GM18951 (cell line): ENCODE data around the gene DNAJC19.

Experiments
- POLR2A ChIP-seq: IDR thresholded peaks from 4 replicates; pipeline ENCODE4 v1.6.1; 2011; ENCODE audit warnings: mild to moderate bottlenecking; ENCODE audit not compliant: insufficient read length, insufficient read depth; ENCODE audit errors: extremely low read depth
- in situ Hi-C: fragments of 300-500 bp; cut with MboI; formaldehyde crosslinking; loops from one replicate; pipeline ENCODE4 v1.12.0; 2022; ENCODE audit warnings: low sequenced_read_pairs, mixed read lengths, inconsistent platforms; ENCODE audit not compliant: unreplicated experiment

DNAJC19 gene

DNA sequence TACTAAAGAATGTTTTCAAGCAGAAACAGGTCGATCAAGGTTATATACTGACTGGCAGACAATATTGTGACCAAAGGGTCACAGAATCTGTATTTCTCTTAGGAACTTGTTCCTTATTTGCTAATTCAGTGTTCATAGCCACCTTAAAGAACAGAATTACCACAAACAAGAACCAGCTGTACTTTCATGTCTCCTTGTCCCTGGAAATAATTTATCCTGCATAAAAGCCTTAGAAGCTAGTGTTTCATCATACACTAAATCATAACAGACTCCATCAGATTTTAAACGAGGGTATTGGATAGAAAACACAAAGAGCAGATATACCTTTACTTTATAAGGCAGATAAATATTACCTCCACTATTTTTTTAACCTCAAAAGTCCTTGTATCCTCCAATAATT lies 6.4 kb downstream of the DNAJC19 start:
- in situ Hi-C loops: no loop called here
- TF ChIP-seq POLR2A: no peak

DNA sequence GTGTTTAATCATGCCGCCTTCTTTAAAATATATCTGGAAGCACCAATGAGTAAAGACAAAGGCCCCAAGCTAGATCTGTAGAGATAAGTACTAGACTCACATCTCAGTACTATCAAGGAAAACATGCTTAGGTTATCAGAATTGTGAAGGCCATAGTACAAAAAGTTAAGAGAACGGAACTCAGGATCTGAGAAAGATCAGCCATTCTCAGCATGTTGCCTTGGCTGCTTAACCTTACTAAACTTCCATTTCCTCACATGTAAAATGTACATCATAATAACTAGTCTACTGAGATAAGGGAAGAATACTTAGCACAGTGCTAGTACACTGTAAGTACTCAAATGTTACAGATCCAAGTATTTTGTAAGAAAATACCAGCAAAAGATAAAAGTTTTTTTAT lies 7.6 kb downstream of the DNAJC19 start:
- in situ Hi-C loops: no loop called here
- no peak for TF ChIP-seq POLR2A

DNA sequence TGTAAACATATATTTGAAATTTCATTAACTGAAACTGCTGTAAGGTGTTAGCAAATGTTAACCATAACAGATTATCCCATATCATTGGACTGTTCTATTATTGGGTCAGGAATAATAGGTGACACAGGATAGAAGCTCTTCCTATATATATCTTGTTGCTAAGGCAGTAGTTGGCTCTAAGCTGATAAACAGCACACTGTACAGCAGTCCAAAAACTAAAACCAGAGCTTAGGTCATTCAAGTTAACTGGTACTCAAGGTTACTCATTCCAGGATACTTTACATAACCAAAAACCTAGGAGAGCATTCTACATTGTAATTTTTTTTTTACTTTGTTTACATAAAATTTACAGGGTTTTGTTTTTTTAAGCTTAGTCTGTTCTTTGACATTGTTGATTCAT lies 8.9 kb downstream of the DNAJC19 start:
- in situ Hi-C loops: no loop called here
- TF ChIP-seq POLR2A: no peak

DNA sequence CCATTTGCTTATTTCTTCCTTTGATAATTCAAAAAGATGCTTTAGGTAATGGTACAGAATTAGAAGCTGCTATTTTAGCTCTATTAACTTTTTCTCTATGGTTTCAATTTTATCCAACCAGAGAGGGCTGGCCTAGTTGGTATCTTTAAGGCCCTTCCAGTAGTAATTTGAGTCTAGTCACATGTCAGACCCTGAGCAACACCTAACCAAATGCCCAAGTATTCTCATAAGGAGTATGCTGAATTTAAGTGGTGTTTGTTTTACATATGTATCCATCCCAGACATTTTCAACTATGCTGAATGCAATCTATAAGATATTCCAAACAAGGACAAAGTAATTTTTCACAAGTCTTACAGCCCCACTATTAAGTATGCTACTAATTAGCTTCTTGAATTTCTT lies 9.6 kb downstream of the DNAJC19 start:
- TF ChIP-seq POLR2A: no peak
- in situ Hi-C loops: no loop called here

DNA sequence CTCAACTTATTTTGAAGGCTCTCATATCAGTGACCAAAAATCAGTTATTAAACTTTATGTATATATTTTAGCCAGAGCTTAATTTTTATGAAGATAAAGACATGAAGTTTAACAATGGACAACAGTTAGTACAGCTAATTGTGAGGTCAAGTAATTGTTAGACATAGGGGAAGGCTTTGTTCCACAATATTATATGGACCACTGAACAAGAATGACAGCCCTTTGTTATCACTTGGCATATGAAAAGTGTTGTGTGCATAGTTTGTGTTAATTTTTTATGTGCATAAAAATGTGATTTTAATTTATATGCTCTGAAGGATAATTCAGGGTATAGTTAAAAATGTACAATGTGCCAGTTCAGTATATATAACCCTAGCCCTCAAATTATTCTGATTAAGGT lies 12.0 kb downstream of the DNAJC19 start:
- in situ Hi-C loops: no loop called here
- TF ChIP-seq POLR2A: no peak

DNA sequence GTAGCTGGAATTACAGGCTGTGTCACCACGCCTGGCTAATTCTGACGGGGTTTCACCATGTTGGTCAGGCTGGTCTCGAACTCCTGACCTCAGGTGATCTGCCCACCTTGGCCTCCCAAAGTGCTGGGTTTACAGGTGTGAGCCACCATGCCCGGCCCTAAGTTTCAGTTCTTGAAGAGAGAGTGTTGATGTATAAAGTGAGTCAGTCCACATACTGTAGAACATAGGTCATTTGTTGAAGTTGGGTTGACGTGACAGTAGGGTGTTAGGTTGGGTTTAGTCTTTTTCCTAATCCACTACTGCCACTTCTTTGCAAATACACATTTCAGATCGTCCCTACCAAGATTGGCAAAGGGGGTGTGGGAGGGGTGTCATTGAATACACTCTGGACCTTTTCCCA lies 15.2 kb downstream of the DNAJC19 start:
- in situ Hi-C loops: no loop called here
- TF ChIP-seq POLR2A: no peak

DNA sequence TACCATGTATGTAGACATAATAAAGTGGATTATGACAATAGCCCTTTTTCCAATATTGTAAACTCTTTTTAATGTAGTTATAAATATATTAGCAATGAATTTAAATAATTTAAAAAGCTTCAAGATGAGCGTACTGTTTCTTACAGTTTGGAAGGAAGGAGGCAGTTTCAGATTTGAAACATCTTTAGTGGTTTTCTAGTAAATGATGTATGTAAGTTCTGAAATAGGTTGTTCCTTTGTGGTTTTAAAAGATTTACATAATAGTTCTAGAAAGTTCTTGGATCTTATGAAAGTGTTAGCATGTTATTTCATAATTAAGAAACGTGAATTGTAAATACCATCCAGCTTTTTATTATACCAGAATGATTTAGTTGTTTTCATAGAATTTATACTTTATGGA lies 16.0 kb downstream of the DNAJC19 start:
- in situ Hi-C loops: no loop called here
- TF ChIP-seq POLR2A: no peak

DNA sequence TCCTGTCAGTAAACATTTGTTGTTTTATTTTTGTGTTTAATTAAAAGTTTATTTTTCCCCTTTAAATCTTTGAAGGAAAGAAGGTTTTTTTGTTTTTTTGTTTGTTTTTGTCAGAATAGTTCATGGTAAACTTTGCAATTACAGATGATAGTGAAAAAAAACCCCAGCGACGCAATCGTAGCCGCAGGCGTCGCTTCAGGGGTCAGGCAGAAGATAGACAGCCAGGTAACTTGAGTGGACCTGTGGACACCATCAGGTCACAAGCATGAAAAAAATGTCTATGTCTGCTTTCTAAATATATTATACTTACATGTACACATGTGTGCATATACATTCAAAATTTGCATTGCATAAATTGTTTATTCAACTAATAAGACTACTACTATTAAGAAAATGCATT lies 18.6 kb downstream of the DNAJC19 start:
- in situ Hi-C loops: no loop called here
- no peak for TF ChIP-seq POLR2A

DNA sequence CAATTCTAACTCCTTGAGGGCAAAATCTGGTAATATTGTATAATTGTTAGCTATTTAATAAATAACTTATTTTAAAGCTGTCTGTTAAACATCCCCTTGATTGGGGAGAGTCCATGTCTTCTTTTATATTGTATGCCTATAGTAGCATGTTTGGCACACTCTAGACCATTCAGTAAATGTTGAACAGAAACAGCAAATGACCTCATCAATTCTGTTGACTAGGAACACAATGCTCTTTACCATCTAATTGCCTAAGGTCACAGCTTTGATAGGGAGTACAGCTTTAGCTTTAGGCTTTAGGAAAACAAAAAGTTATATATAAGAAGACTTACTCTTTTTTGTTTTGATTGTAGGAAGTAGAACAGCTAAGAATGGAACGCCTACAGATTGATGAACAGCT lies 27.0 kb downstream of the DNAJC19 start:
- in situ Hi-C loops: no loop called here
- TF ChIP-seq POLR2A: no peak

DNA sequence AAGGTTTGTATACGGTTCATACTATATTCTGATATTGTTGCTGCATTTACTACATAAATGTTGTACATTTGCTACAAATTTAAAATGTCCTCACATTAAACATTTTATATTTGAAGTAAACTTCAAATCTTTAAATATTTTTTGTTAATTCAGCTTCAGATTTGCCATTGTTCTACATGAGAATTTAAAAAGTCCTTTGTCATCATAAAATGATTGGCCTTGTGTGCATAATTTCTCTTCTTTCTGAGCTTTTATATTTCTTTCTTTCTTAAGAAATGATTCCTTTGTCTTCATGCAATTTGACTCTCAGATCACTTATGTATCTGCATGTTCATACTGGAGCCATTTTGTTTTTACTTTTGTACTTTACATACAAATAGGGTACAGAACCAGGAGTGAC lies 28.0 kb downstream of the DNAJC19 start:
- in situ Hi-C loops: no loop called here
- TF ChIP-seq POLR2A: no peak

DNA sequence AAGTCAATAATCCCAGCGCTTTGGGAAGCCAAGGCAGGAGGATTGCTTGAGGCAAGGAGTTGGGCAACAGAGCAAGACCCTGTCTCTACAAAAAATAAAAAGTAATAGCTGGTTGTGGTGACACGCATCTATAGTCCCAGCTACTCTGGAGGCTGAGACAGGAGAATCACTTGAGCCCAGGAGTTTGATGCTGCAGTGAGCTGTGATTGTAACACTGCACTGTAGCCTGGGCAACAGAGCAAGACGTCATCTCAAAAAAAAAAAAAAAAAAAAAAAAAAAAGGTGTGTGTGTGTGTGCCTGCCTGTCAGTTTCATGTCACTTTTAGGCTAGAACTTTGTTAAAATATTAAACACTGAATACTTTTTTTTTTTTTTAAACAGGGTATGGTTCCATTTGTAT lies 28.4 kb downstream of the DNAJC19 start:
- in situ Hi-C loops: no loop called here
- TF ChIP-seq POLR2A: no peak

DNA sequence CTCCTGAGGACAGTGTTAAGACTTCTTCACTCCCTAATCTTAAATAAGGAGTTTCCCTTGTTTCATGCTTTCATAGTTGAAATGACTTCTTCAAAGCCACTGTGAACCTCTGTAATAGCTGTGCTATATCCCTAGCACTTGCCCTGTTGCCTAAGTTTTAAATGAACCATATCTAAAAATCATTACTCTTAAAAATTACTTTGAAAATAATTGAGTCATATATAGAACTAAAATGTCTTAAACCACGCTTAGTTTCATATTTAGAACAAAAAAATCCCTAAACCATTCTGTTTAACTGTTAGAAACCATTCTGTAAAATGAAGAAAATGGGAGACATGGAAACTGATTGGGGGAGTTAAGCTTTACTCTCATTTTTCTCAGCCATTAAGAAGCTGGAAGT lies 29.8 kb downstream of the DNAJC19 start:
- TF ChIP-seq POLR2A: no peak
- in situ Hi-C loops: no loop called here

DNA sequence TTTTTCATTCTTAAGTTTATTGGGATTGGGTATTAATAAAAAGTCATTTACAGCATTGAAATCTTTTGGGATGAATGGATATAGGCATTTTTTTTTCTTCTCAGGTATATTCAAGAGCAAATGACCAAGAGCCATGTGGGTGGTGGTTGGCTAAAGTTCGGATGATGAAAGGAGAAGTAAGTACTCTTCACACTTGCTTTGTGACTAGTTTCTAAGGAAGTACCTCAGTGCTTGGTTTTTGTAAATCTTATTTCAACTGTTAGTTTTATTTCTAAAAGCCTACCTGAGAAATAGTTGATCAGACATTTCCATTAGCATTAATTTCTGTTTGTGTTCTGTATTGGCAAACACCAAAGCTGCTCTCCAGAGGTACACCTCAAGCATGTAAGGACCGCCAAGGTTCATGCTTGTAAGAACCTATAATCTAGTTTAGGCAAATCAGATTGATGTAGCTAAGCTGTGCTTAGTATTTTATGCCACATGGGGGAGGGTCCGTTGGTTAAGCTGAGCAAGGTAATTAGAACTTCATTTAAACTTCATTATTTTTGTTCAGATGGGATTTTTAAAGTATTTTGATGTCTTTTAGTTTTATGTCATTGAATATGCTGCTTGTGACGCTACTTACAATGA lies 41.7 kb downstream of the DNAJC19 start:
- in situ Hi-C loops: no loop called here
- TF ChIP-seq POLR2A: no peak

DNA sequence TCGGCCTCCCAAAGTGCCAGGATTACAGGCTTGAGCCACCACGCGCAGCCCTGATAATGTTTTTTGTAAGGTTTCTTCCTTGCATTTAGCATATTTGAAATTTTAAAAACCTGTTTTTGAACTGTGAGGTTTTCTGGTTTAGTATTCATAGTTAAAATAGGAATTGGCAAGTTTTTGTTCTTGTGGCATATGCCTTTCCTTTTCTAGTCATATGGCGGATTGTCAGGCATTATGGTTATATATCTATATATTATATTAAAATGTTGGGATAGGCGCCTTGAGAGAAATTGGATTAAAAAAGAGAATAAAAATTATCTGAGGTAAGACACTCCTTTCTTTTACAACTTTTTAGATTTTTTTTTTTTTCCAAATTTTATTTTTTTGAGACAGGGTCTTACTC lies 48.7 kb downstream of the DNAJC19 start:
- in situ Hi-C loops: no loop called here
- TF ChIP-seq POLR2A: no peak

DNA sequence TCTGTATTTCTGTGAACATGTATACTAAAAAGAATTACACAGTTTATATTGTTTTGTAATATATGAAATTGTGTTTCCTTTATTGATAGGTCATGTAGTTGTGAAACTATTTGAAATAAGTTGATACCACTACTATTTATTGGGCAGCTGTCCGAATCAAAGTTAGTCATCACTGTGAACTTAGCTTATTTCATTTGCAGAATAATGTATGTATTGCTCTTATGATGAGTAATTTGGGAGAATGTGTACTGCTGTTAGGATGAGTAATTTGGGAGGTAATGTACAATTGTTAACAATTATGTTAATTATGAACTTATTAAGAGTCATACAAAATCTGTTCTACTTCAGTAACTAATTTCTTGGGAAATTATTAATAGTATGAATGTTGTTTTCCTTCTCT lies 54.9 kb downstream of the DNAJC19 start:
- in situ Hi-C loops: no loop called here

More for the DNA sequence above, 54.9 kb downstream of the DNAJC19 start:
- TF ChIP-seq POLR2A: no peak
